SJCRH30 (cell line): ENCODE results near the gene DDN. TPM values are rescaled to one million over a fixed set of nuclear protein-coding genes. Genes with fewer than 3 reads are reported as not detected.

ENCODE experiments used
- DNase-seq, 2 experiments: peaks; one replicate each; pipeline ENCODE4 v3.0.0-alpha.2; 2015 to 2020
- H3K27ac ChIP-seq: fragments of 250-450 bp; sonication (Bioruptor Pico); 2 replicates; pipeline ENCODE4 v1.5.1; 2020; ENCODE audit warnings: mild to moderate bottlenecking, moderate library complexity
- H3K27me3 ChIP-seq: fragments of 250-450 bp; sonication (Bioruptor Pico); 2 replicates; pipeline ENCODE4 v1.5.1; 2020; ENCODE audit warnings: mild to moderate bottlenecking, moderate library complexity
- H3K36me3 ChIP-seq: fragments of 250-450 bp; sonication (Bioruptor Pico); 2 replicates; pipeline ENCODE4 v1.5.1; 2020; ENCODE audit warnings: mild to moderate bottlenecking, moderate library complexity
- H3K4me1 ChIP-seq: fragments of 250-450 bp; sonication (Bioruptor Pico); 2 replicates; pipeline ENCODE4 v1.5.1; 2020; ENCODE audit warnings: mild to moderate bottlenecking, moderate library complexity
- H3K4me3 ChIP-seq: fragments of 250-450 bp; sonication (Bioruptor Pico); 2 replicates; pipeline ENCODE4 v1.5.1; 2020; ENCODE audit warnings: mild to moderate bottlenecking, moderate library complexity
- H3K9me3 ChIP-seq: fragments of 250-450 bp; sonication (Bioruptor Pico); replicated peaks from 2 replicates; pipeline ENCODE4 v1.5.1; 2020; ENCODE audit warnings: mild to moderate bottlenecking, moderate library complexity
- total RNA-seq: library from RNA; depleted of rRNA; stranded (reverse); fragments of >200 nt; shearing (Covaris generic); gene quantifications from 2 replicates; pipeline ENCODE4 v1.2.3, GENCODE V29; 2014

Gene DDN
- total RNA-seq, 1 experiment from 2014 or later: 5.5 TPM

DNA sequence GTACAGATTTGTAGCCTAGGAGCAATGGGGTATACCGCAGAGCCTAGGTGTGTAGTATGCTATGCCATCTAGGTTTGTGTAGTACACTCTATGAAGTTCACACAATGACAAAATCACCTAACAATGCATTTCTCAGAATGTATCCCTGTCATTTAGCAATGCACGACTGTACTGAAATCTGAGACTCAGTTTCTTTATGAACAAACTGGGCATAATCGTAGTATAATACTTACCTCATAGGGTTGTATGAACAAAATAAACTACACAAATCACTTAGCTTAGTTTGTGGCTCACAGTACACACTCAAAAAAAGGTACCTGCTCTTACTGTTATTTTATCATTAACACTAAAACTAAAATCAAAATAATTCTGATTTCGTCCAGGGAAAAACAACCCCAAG lies 26.3 kb upstream of the DDN start:
- peaks cover 55% of the 10 kb centered on the region for H3K36me3 ChIP-seq
- no peaks in the 10 kb centered on the region for H3K27me3 ChIP-seq
- no peak for DNase-seq
- no peaks in the 10 kb centered on the region for H3K4me1 ChIP-seq
- no peaks in the 10 kb centered on the region for H3K9me3 ChIP-seq
- no peak overlapping the region for H3K27ac ChIP-seq
- H3K4me3 ChIP-seq: no peak overlapping the region

DNA sequence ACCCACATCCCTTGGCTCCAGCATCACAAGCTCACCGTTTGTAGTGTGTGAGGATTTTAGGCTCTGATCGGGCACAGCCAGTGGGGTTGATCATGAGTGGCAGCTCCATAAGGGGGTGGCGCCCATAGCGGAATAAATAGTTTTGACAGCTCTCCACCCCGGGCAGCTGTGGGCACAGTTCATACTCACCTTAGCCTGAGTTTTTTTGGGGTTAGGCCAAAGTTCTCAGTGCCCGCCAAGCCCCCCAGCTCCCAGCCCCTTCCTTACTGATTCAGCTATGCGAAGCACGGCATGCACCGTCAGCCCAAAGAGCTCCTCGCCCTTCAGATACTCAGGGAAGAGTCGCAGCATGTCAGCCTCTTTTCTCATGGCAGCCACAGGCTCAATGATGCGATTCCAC lies 25.4 kb upstream of the DDN start:
- no peak for DNase-seq
- no peak overlapping the region for H3K27ac ChIP-seq
- no peaks in the 10 kb centered on the region for H3K9me3 ChIP-seq
- H3K4me3 ChIP-seq: no peak overlapping the region
- H3K27me3 ChIP-seq: no peaks in the 10 kb centered on the region
- no peaks in the 10 kb centered on the region for H3K4me1 ChIP-seq
- peaks cover 49% of the 10 kb centered on the region for H3K36me3 ChIP-seq

DNA sequence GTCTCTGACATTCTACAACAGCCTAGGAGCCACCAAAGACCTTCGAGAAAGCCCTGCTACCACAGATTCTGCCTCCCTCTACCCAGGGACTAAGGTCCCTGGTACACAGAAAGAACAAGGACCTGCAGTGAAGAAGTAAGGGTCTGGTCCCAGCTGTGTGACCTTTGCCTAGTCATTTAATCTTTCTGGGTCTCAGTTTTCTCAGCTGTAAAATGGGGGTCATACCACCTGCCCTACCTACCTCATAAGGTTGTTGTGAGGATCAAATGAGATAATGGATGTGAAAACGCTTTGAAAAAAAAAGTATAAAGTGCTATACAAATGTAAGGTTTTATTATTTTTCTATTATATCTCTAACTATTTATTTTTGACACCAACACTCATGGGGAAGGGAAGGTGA lies 24.6 kb upstream of the DDN start:
- peaks cover 2% of the 10 kb centered on the region; the same call in 1 of the 2 replicates for H3K4me1 ChIP-seq
- H3K4me3 ChIP-seq: no peak overlapping the region
- no peak for DNase-seq
- H3K27me3 ChIP-seq: no peaks in the 10 kb centered on the region
- H3K36me3 ChIP-seq: peaks cover 44% of the 10 kb centered on the region
- H3K9me3 ChIP-seq: no peaks in the 10 kb centered on the region
- no peak overlapping the region for H3K27ac ChIP-seq

DNA sequence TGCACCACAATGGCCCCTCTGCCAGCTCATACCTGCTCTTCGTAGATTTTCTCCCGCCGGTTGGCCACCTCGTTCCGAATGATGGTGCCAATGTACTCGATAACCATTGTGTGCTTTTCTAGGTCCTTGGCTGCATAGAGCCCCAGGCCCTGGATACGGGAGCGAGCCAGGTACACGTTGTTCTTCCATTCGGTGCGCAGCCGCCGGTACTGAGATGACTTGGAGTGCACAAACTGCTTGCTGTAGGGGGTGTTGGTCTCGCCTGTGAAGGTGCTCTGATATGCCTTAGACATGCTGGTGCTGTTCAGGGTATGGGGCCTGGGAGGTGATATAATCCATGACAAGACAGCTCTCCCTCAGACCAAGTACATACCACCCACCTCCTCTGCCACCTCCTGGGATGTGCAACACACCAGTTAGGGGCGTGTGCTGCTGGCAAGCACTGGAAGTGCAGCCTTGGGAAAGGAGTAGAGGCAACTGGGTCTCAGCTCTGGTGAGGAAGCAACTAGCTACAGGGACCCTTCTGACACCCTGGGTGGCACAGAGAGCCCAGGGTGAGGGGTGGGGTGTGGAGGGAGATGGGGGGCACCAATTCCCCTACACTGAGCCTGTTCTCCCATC lies 23.5 kb upstream of the DDN start:
- no peaks in the 10 kb centered on the region for H3K9me3 ChIP-seq
- no peak overlapping the region for H3K4me3 ChIP-seq
- no peaks in the 10 kb centered on the region for H3K27me3 ChIP-seq
- H3K4me1 ChIP-seq: peaks cover 2% of the 10 kb centered on the region; the same call in 1 of the 2 replicates
- no peak overlapping the region for H3K27ac ChIP-seq
- no peak for DNase-seq
- H3K36me3 ChIP-seq: peaks cover 33% of the 10 kb centered on the region

DNA sequence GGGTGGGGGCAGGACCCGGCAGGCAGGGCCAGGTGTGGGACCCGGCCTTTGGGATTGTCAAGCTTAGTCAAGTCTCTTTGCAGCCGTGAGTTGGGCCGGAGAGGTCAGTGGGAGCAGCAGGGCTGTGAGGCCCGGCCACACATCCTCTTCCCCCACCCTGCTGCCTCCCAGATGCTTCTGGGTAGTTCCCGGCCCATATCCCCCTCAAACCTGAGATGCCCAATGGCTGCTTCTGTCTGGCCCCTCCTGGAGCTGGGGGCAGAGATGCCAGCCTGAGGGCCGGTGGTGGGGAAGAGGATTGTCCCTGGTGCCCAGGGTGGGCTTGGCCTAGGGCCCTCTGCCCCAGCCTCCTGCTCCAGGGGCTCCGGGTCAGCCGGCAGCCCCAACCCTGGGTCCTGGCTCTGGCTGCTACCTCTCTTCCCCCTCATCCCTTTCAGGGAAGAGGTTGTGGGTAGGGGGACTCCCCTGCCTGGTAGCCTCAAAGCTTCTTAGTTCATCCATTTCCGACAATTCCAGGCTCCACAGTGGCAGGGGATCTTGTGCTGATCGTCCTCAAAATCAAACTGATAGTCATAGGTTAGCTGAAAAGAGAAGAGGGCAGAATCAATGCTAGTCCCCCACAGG lies 22.2 kb upstream of the DDN start:
- H3K9me3 ChIP-seq: no peaks in the 10 kb centered on the region
- no peaks in the 10 kb centered on the region for H3K27me3 ChIP-seq
- no peak for DNase-seq
- no peak overlapping the region for H3K27ac ChIP-seq
- peaks cover 28% of the 10 kb centered on the region for H3K36me3 ChIP-seq
- peaks cover 2% of the 10 kb centered on the region; the same call in 1 of the 2 replicates for H3K4me1 ChIP-seq
- no peak overlapping the region for H3K4me3 ChIP-seq

DNA sequence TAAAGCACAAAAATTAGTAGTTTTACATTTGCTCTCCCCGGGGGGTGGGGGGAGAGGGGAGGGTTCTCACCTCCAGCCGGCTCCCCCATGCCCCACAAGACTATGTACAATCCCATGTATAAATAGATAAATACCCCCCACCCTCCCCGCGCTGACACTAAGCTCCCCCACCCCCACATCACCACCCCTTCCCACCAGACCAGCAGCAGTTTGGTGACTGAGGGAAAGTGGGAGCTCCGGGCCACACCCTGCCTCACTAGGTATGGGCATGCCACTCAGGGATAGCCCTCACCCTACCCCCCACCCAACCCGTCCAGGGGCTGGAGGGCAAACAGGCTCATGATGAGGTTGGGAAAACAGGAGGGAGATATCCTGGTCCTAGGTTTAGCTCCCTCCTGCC lies 21.3 kb upstream of the DDN start:
- Histone ChIP-seq H3K27ac (no peak overlapping the region), H3K9me3 (no peaks in the 10 kb centered on the region)

DNA sequence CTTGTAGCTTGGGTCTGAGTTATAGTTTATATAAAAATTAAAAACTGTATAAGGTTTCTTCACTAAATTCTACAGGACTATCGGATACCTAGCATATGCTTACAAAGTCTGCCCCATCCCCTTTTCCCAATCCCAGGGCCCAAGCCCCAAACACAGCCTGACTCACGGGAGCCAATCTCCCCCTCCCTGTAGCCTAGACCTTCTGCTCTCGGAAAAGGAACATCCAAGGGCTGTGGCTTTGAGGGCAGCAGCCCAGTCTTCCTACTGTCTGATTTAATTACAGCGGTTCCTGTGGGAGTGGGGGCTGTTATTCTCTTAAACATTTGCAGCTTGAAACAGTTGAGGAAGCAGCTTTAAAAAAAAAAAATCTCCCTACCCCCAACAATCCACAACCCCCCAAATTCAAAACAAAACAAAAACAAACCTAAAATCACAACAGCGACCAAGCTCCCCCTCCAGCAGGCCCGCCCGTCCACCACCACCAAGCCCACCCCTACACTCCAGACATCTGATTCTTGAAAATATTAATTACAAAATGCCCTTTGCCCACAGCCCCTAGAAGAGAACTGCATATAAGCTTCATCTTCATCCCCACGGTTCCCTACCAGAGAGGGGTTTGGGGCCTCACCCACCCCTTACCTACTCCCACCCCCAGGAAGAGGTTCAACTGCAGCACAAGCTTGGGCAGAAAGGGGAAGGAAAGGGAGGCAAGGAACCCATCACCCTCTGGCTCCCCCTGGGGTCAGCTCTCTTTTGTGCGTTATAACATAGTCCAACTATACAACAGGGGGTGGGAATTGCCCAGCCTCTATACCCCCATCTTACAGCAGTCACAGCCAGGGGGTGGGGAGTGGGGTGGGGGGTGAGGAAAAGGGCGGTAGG lies 20.5 kb upstream of the DDN start:
- Histone ChIP-seq H3K4me1 (peaks cover 2% of the 10 kb centered on the region; the same call in 1 of the 2 replicates), H3K36me3 (peaks cover 13% of the 10 kb centered on the region), H3K27me3 (no peaks in the 10 kb centered on the region), H3K4me3 (peak overlapping the region; percentile 11; the same call in 1 of the 2 replicates), H3K9me3 (no peaks in the 10 kb centered on the region), H3K27ac (no peak overlapping the region)
- DNase-seq: peak; percentile 63 to 78

More for the DNA sequence above, 21.3 kb upstream of the DDN start:
- H3K4me3 ChIP-seq: no peak overlapping the region
- peaks cover 2% of the 10 kb centered on the region; the same call in 1 of the 2 replicates for H3K4me1 ChIP-seq
- DNase-seq: no peak
- H3K36me3 ChIP-seq: peaks cover 21% of the 10 kb centered on the region
- H3K27me3 ChIP-seq: no peaks in the 10 kb centered on the region

DNA sequence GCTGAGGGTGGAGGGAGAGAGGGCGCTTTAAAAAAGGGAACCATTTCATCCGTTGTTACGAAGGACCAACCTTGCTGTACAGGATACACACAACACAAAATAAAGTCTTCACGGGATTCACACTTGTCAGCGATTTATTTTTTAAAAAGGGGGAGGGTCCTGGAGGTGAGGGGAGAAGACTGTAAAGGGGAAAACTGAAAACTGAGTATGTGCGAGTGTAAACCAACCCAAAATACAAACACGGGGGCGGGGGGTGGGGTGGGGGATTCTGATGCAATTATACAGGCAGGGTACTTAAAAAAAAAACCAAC lies 19.9 kb upstream of the DDN start:
- Histone ChIP-seq H3K4me1 (peaks cover 2% of the 10 kb centered on the region; the same call in 1 of the 2 replicates), H3K9me3 (no peaks in the 10 kb centered on the region), H3K36me3 (peaks cover 7% of the 10 kb centered on the region; the same call in 1 of the 2 replicates), H3K4me3 (peak overlapping the region; percentile 77), H3K27ac (peak overlapping the region; percentile 63), H3K27me3 (no peaks in the 10 kb centered on the region)
- DNase-seq: no peak

DNA sequence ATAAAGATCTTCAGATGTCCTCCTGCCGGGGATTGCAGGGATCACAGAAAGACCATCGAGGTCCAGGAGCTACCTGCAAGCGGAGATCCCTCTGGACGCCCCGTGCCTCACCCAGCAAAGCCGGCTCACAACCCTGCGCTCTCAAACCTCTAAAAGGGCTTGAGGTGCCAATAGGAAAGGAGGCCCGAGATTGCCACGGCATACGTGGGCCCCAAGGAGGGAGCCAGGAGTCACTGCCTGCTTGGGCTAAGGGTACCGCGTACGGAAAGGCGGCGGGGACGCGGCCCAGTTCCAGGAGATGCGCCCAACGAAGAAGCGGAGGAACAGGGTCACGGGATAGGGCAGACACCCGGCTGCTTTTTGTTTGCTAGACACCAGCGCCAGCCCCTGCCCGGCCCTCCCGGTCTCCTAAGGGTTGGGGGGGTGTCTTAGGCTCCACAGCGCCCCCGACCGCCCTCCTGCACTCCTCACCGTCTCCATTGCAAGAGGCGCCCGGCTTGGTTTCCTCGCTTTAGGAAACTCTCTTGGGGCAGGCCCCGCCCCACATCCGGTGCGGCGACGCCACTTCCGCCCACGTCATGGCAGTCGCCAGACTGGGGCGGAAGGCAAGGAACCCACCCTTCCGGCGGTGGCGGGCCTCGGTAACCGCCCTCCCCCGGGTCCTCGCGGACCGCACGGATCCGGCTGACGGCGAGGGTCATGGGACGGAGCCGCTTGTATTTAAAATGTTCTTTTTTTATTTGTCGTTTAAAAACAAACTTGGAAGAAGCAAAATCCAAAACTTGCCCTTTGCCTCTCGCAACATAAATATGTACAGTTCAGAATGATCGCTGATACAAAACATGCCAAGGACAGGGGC lies 19.3 kb upstream of the DDN start, which contains the start of gene PRKAG1:
Gene PRKAG1, minus strand, starts transcription at position 516 of the 859 bp plus-strand sequence. Its CDS starts 36 bp downstream, at position 480.
- Histone ChIP-seq H3K27ac (peak within 1 kb of the TSS; percentile 63), H3K36me3 (peaks cover 1% of the 10 kb centered on the region; the same call in 1 of the 2 replicates), H3K27me3 (no peaks in the 10 kb centered on the region), H3K4me1 (peaks cover 2% of the 10 kb centered on the region; the same call in 1 of the 2 replicates), H3K4me3 (peak within 1 kb of the TSS; percentile 77), H3K9me3 (no peaks in the 10 kb centered on the region)
- peak; percentile 98 to 99 for DNase-seq

DNA sequence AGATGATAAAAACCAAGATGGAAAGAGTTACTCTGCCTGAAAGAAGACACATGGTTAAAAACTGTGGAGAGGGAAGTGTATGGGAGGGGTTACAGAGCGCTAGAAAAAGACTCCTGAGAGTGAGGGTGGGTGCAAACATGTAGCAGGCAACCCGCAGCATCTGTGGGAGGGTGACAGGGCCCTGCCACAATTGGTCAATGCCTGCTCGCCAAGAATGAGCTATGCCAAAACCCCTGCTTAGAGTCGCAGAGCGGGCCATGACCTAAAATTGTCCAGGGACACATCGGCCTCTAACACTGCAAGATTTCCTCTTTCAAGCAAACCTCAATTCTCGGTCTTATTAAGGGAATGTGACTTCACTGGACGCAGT lies 18.7 kb upstream of the DDN start:
- no peaks in the 10 kb centered on the region; the same call in 1 of the 2 replicates for H3K36me3 ChIP-seq
- no peaks in the 10 kb centered on the region for H3K9me3 ChIP-seq
- no peaks in the 10 kb centered on the region for H3K27me3 ChIP-seq
- peaks cover 2% of the 10 kb centered on the region; the same call in 1 of the 2 replicates for H3K4me1 ChIP-seq
- H3K27ac ChIP-seq: peak overlapping the region; percentile 63
- H3K4me3 ChIP-seq: peak overlapping the region; percentile 77
- DNase-seq: peak in 1 of 2 experiments; percentile 49

DNA sequence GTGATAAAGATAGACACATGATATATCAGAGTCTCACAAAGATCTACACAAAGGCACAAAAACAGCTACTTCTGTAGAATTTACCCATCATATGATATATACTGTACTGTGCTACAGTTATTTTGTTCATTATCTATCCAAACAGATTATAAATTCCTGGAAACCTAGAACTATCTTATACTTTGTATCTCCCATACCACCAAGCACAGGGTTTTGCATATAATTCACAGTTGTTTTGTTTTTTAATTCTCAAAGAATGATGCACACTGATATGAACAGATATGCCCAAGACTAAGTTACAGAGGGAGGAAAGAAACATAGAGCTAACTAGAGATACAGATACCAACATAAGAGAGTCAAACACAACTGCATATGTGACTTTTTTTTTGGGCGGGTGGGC lies 16.0 kb upstream of the DDN start:
- Histone ChIP-seq H3K4me1 (peaks cover 22% of the 10 kb centered on the region), H3K4me3 (no peak overlapping the region), H3K27me3 (no peaks in the 10 kb centered on the region), H3K9me3 (no peaks in the 10 kb centered on the region), H3K27ac (no peak overlapping the region), H3K36me3 (no peaks in the 10 kb centered on the region)
- DNase-seq: no peak

DNA sequence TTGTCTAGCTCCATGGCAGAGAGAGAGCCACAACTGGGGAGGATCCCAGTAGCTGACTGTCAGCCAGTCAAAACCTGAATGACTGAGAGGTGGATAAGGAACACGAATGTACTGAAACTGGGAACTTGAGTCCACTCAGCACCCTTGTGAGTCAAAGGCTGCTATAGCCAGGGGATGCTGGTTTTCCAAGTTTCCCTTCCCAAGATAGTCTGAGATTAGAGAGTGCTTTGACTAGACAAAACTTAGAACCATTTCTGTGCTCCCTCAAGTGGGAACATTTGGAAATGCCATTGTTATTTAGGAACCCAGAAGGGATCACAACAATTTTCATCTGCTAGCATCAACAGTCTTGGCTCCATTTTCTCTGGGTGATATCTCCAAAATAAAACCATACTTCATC lies 15.4 kb upstream of the DDN start:
- no peaks in the 10 kb centered on the region for H3K9me3 ChIP-seq
- no peak overlapping the region for H3K4me3 ChIP-seq
- H3K36me3 ChIP-seq: no peaks in the 10 kb centered on the region
- peak in 1 of 2 experiments; percentile 42 for DNase-seq
- peaks cover 29% of the 10 kb centered on the region for H3K4me1 ChIP-seq
- no peak overlapping the region for H3K27ac ChIP-seq
- H3K27me3 ChIP-seq: no peaks in the 10 kb centered on the region

DNA sequence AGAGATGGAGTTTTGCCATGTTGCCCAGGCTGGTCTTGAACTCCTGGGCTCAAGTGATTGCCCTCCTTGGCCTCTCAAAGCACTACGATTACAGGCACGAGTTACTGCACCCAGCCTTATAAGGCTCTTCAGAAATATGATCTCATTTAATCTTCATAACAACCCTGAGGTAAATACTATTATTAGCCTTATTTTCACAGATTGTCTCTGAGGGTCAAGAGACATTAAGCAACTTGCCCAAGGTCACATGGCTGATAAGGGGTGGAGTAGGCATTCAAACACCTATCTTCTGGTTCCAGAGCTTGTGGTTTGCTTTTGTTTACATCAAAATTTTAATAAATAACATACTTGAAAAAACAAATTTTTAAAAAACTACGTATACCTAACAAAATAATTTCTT lies 14.3 kb upstream of the DDN start:
- no peak overlapping the region for H3K27ac ChIP-seq
- no peaks in the 10 kb centered on the region for H3K9me3 ChIP-seq
- H3K27me3 ChIP-seq: no peaks in the 10 kb centered on the region
- H3K4me3 ChIP-seq: no peak overlapping the region
- DNase-seq: no peak
- no peaks in the 10 kb centered on the region for H3K36me3 ChIP-seq
- peaks cover 38% of the 10 kb centered on the region for H3K4me1 ChIP-seq

DNA sequence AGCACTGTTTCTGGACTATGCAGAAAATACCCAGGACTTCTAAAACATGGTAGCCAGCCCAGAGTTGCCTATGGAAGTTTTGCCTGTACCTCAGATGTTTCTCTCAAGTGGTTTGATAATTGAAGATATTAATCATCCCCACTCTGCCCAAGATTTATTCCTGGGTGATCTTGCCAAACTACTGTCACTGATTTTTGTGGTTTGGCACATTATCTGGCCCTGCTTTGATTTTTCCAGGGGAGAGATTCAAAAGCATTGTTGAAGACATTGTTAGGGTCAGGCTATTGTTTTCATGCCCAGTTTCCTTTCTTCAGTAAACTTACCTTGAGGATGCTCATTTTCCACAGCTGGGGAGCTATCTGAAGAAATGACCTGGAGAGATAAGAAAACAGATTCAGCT lies 13.6 kb upstream of the DDN start:
- Histone ChIP-seq H3K27ac (no peak overlapping the region), H3K9me3 (no peaks in the 10 kb centered on the region), H3K4me1 (peaks cover 39% of the 10 kb centered on the region), H3K36me3 (no peaks in the 10 kb centered on the region), H3K4me3 (no peak overlapping the region), H3K27me3 (no peaks in the 10 kb centered on the region)
- no peak for DNase-seq
